Measurements from ENCODE around the gene COL5A1.
"Not testable (repeated sequence)": the region's sequence is repeated elsewhere in the genome, so short reads cannot be mapped to it uniquely, and the experiment has no call there.

COL5A1 gene

GRCh38 chr9:134682651-134683364, 41.2 kb downstream of the COL5A1 start:
- Histone ChIP-seq H3K27ac (ENCODE audit: poor library complexity, severe bottlenecking) (no peak overlapping the region), H3K9me3 (ENCODE audit: severe bottlenecking) (no peaks in the 10 kb centered on the region), H3K4me3 (ENCODE audit: severe bottlenecking) (no peak overlapping the region), H3K27me3 (ENCODE audit: insufficient read depth, poor library complexity, severe bottlenecking) (no peaks in the 10 kb centered on the region), H3K36me3 (ENCODE audit: low read depth) (no peaks in the 10 kb centered on the region), H3K4me1 (ENCODE audit: insufficient read depth, poor library complexity, severe bottlenecking) (no peaks in the 10 kb centered on the region)
- no peak for TF ChIP-seq CTCF (IDR thresholded peaks at IDR 0.05; ENCODE audit: poor library complexity, severe bottlenecking)
- DNase-seq (ENCODE audit: low spot score) = peak; percentile 37
- ATAC-seq (ENCODE audit: low read depth) = no peak

DNA sequence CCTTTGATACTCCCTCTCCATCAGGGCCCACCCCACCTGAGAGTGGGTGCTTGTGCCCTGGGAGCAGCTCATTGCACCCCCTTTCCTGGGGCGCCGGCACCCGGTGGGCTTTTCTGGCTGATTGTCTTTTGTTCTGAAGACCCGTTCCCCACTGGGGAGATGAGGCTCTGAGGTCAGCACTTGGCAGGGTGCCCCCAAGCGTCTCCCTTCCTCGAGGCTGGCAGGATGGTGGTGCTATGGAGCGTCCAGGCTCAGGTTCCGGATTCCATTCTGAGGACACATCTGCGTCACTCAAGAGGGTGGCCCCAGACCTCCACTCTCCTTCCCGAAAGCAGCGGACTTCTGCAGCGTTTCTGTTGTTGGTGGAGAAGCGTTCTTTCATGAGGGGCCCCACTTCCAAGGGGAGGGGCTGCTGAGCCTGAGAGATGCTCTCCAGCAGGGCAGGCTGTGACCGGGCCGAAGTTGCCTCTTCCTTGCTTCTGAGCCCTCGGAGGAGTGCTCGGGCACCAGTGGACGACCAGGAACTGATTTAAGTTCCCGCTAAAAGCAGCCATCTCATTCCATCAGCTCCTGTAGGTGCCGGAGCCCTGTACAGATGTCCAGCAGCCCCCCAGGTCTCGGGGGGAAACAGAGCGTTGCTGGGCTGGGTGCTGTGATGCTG, 42.2 kb downstream of the COL5A1 start:
- peak; percentile 42 for DNase-seq (ENCODE audit: low spot score)
- TF ChIP-seq CTCF (IDR thresholded peaks at IDR 0.05; ENCODE audit: poor library complexity, severe bottlenecking) = no peak
- Histone ChIP-seq H3K27me3 (ENCODE audit: insufficient read depth, poor library complexity, severe bottlenecking) (no peaks in the 10 kb centered on the region), H3K4me1 (ENCODE audit: insufficient read depth, poor library complexity, severe bottlenecking) (no peaks in the 10 kb centered on the region), H3K27ac (ENCODE audit: poor library complexity, severe bottlenecking) (no peak overlapping the region), H3K9me3 (ENCODE audit: severe bottlenecking) (no peaks in the 10 kb centered on the region), H3K36me3 (ENCODE audit: low read depth) (no peaks in the 10 kb centered on the region), H3K4me3 (ENCODE audit: severe bottlenecking) (no peak overlapping the region)
- no peak for ATAC-seq (ENCODE audit: low read depth)

DNA sequence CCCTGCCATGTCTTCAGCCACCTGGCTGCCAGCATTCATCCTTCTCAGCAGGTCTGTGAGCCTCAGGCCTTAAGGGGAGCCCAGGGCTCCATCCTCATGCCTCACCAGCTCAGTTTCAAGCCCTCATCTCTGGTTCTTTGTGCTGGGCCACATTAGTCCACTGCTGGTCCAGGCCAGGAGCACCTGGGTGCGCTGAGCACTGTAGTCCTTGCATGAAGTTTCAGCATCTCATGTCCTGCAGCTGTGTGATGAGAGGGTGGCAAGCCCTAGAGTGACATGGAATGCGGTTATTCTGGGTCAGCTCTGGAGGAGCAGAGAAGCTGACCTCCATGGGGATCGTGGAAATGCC, 42.7 kb downstream of the COL5A1 start:
- DNase-seq (ENCODE audit: low spot score) = peak; percentile 16
- no peaks in the 10 kb centered on the region for H3K36me3 ChIP-seq (ENCODE audit: low read depth)

DNA sequence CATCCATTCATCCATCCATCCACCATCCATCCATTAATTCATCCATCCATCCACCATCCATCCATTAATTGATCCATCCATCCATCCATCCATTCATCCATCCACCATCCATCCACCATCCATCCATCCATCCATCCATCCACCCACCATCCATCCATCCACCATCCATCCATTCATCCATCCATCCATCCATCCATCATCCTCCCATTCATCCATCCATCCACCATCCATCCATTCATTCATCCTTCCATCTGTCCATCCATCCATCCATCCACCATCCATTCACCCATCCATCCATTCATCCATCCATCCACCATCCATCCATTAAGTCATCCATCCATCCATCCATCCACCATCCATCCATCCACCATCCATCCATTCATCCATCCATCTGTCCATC, 43.3 kb downstream of the COL5A1 start:
- ATAC-seq (ENCODE audit: low read depth); H3K4me3 ChIP-seq (ENCODE audit: severe bottlenecking); H3K4me1 ChIP-seq (ENCODE audit: insufficient read depth, poor library complexity, severe bottlenecking); H3K27ac ChIP-seq (ENCODE audit: poor library complexity, severe bottlenecking); H3K36me3 ChIP-seq (ENCODE audit: low read depth); DNase-seq (ENCODE audit: low spot score); H3K9me3 ChIP-seq (ENCODE audit: severe bottlenecking); H3K27me3 ChIP-seq (ENCODE audit: insufficient read depth, poor library complexity, severe bottlenecking): not testable (repeated sequence)

More for the DNA sequence above, 42.7 kb downstream of the COL5A1 start:
- TF ChIP-seq CTCF (IDR thresholded peaks at IDR 0.05; ENCODE audit: poor library complexity, severe bottlenecking) = no peak
- Histone ChIP-seq H3K4me1 (ENCODE audit: insufficient read depth, poor library complexity, severe bottlenecking) (no peaks in the 10 kb centered on the region), H3K9me3 (ENCODE audit: severe bottlenecking) (no peaks in the 10 kb centered on the region), H3K4me3 (ENCODE audit: severe bottlenecking) (no peak overlapping the region), H3K27ac (ENCODE audit: poor library complexity, severe bottlenecking) (no peak overlapping the region), H3K27me3 (ENCODE audit: insufficient read depth, poor library complexity, severe bottlenecking) (no peaks in the 10 kb centered on the region)
- no peak for ATAC-seq (ENCODE audit: low read depth)

- no peak for ATAC-seq (ENCODE audit: low read depth)
- no peaks in the 10 kb centered on the region for H3K9me3 ChIP-seq (ENCODE audit: severe bottlenecking)
- no peak overlapping the region for H3K4me3 ChIP-seq (ENCODE audit: severe bottlenecking)
- no peak for DNase-seq (ENCODE audit: low spot score)
- H3K36me3 ChIP-seq (ENCODE audit: low read depth) = no peaks in the 10 kb centered on the region
- no peak for TF ChIP-seq CTCF (IDR thresholded peaks at IDR 0.05; ENCODE audit: poor library complexity, severe bottlenecking)
- H3K27ac ChIP-seq (ENCODE audit: poor library complexity, severe bottlenecking) = no peak overlapping the region
- H3K27me3 ChIP-seq (ENCODE audit: insufficient read depth, poor library complexity, severe bottlenecking) = no peaks in the 10 kb centered on the region
- H3K4me1 ChIP-seq (ENCODE audit: insufficient read depth, poor library complexity, severe bottlenecking) = no peaks in the 10 kb centered on the region
Measured at GRCh38 chr9:134685784-134686183, 44.2 kb downstream of the COL5A1 start.

All from RWPE2 (cell line).